Stomach smooth muscle (tissue), 2 donors: ENCODE results near the gene BUB3.
"Not testable (repeated sequence)": the region's sequence is repeated elsewhere in the genome, so short reads cannot be mapped to it uniquely, and the experiment has no call there.

Experiments
- H3K27ac ChIP-seq: one replicate; pipeline ENCODE4 v1.7.0; 2013; ENCODE audit warnings: mild to moderate bottlenecking, low read length, inconsistent platforms
- H3K27me3 ChIP-seq, 2 donors: one replicate each; pipeline ENCODE4 v1.7.0; 2013; ENCODE audit warnings: low read length in 2 of 2; ENCODE audit not compliant: insufficient read depth in 2 of 2, control insufficient read depth in 1 of 2
- H3K36me3 ChIP-seq, 2 donors: one replicate each; pipeline ENCODE4 v1.7.0; 2013; ENCODE audit warnings: low read length in 2 of 2; ENCODE audit not compliant: control insufficient read depth in 2 of 2, insufficient read depth in 2 of 2
- H3K4me1 ChIP-seq: one replicate; pipeline ENCODE4 v1.7.0; 2013; ENCODE audit warnings: low read length; ENCODE audit not compliant: control insufficient read depth, insufficient read depth
- H3K4me3 ChIP-seq, 2 donors: one replicate each; pipeline ENCODE4 v1.7.0; 2013; ENCODE audit warnings: low read length in 2 of 2
- H3K9ac ChIP-seq, 2 donors: one replicate each; pipeline ENCODE4 v1.7.0; 2013; ENCODE audit warnings: low read length in 2 of 2, mild to moderate bottlenecking in 1 of 2
- H3K9me3 ChIP-seq, 2 donors: one replicate each; pipeline ENCODE4 v1.7.0; 2013; ENCODE audit warnings: low read length in 2 of 2; ENCODE audit not compliant: control insufficient read depth in 2 of 2
- donor health status: healthy.
- donor health status: Pancreatic carcinoma.

BUB3 gene

GRCh38 chr10:123160311-123160980 is 6.2 kb downstream of the BUB3 start:
- Histone ChIP-seq H3K9me3 (no peaks in the 10 kb centered on the region), H3K4me3 (no peak overlapping the region), H3K27me3 (no peaks in the 10 kb centered on the region), H3K36me3 (peaks cover 30 to 32% of the 10 kb centered on the region in 2 donors), H3K4me1 (no peaks in the 10 kb centered on the region), H3K27ac (no peak overlapping the region), H3K9ac (no peak overlapping the region)

- peaks cover 26% of the 10 kb centered on the region in 2 donors for H3K36me3 ChIP-seq
- no peak overlapping the region for H3K27ac ChIP-seq
- no peaks in the 10 kb centered on the region for H3K27me3 ChIP-seq
- H3K4me3 ChIP-seq: no peak overlapping the region
- H3K9ac ChIP-seq: no peak overlapping the region
- no peaks in the 10 kb centered on the region for H3K9me3 ChIP-seq
- no peaks in the 10 kb centered on the region for H3K4me1 ChIP-seq
Observed at GRCh38 chr10:123164319-123164718, 10.1 kb downstream of the BUB3 start.

- no peak overlapping the region for H3K9ac ChIP-seq
- H3K27me3 ChIP-seq: no peaks in the 10 kb centered on the region
- no peaks in the 10 kb centered on the region for H3K9me3 ChIP-seq
- peaks cover 26 to 29% of the 10 kb centered on the region in 2 donors for H3K36me3 ChIP-seq
- H3K27ac ChIP-seq: no peak overlapping the region
- no peak overlapping the region for H3K4me3 ChIP-seq
- no peaks in the 10 kb centered on the region for H3K4me1 ChIP-seq
Observed at GRCh38 chr10:123165445-123166072, 11.4 kb downstream of the BUB3 start.

GRCh38 chr10:123166618-123167017 is 12.4 kb downstream of the BUB3 start:
- peaks cover 25 to 26% of the 10 kb centered on the region in 2 donors for H3K36me3 ChIP-seq
- no peaks in the 10 kb centered on the region for H3K9me3 ChIP-seq
- H3K4me3 ChIP-seq: no peak overlapping the region
- H3K27me3 ChIP-seq: no peaks in the 10 kb centered on the region
- no peak overlapping the region for H3K27ac ChIP-seq
- no peak overlapping the region for H3K9ac ChIP-seq
- no peaks in the 10 kb centered on the region for H3K4me1 ChIP-seq

- Histone ChIP-seq H3K4me1 (no peaks in the 10 kb centered on the region), H3K4me3 (no peak overlapping the region), H3K27ac (no peak overlapping the region), H3K9ac (no peak overlapping the region), H3K9me3 (no peaks in the 10 kb centered on the region), H3K36me3 (peaks cover 6 to 16% of the 10 kb centered on the region in 2 donors), H3K27me3 (no peaks in the 10 kb centered on the region)
Observed at GRCh38 chr10:123170961-123171360, 16.8 kb downstream of the BUB3 start.

GRCh38 chr10:123171616-123172015 is 17.4 kb downstream of the BUB3 start:
- H3K27ac ChIP-seq, H3K9me3 ChIP-seq, H3K4me1 ChIP-seq, H3K27me3 ChIP-seq, H3K4me3 ChIP-seq, H3K9ac ChIP-seq: not testable (repeated sequence)
- peaks cover 6 to 16% of the 10 kb centered on the region in 2 donors for H3K36me3 ChIP-seq

GRCh38 chr10:123175389-123176387 is 21.5 kb downstream of the BUB3 start:
- Histone ChIP-seq H3K27ac (no peak overlapping the region), H3K4me3 (no peak overlapping the region), H3K9me3 (no peaks in the 10 kb centered on the region), H3K4me1 (no peaks in the 10 kb centered on the region), H3K9ac (no peak overlapping the region), H3K27me3 (no peaks in the 10 kb centered on the region), H3K36me3 (peaks cover 3 to 7% of the 10 kb centered on the region in 2 donors)

GRCh38 chr10:123178390-123178789 is 24.2 kb downstream of the BUB3 start:
- H3K9ac ChIP-seq: not testable (repeated sequence)

GRCh38 chr10:123180101-123181090 is 26.2 kb downstream of the BUB3 start:
- H3K27me3 ChIP-seq: no peaks in the 10 kb centered on the region
- no peak overlapping the region for H3K4me3 ChIP-seq
- peaks cover 0 to 3% of the 10 kb centered on the region in 2 donors for H3K9me3 ChIP-seq
- H3K4me1 ChIP-seq: no peaks in the 10 kb centered on the region
- no peak overlapping the region for H3K9ac ChIP-seq
- peaks cover 0 to 5% of the 10 kb centered on the region in 2 donors for H3K36me3 ChIP-seq
- H3K27ac ChIP-seq: no peak overlapping the region

More at GRCh38 chr10:123178390-123178789, 24.2 kb downstream of the BUB3 start:
- H3K27ac ChIP-seq, H3K9me3 ChIP-seq, H3K27me3 ChIP-seq, H3K4me1 ChIP-seq, H3K36me3 ChIP-seq, H3K4me3 ChIP-seq: not testable (repeated sequence)

GRCh38 chr10:123183724-123184123 is 29.5 kb downstream of the BUB3 start:
- Histone ChIP-seq H3K27me3 (no peaks in the 10 kb centered on the region), H3K9me3 (peaks cover 0 to 3% of the 10 kb centered on the region in 2 donors), H3K4me3 (no peak overlapping the region), H3K4me1 (no peaks in the 10 kb centered on the region), H3K9ac (no peak overlapping the region), H3K27ac (no peak overlapping the region), H3K36me3 (peaks cover 4 to 7% of the 10 kb centered on the region in 2 donors)
